GM10248 (cell line): Measurements from ENCODE around the gene WDR72.
"Not testable (repeated sequence)": the region's sequence is repeated elsewhere in the genome, so short reads cannot be mapped to it uniquely, and the experiment has no call there.

ENCODE experiments used
- CTCF ChIA-PET: fragments of 300-600 bp; sonication (Branson Sonifier 250); formaldehyde crosslinking; extraction: SDS; loops from one replicate; lab custom pipeline; 2021; ENCODE audit warnings: antibody characterized with exemption; lab: Yijun Ruan, JAX
- POLR2A ChIA-PET: fragments of 350-650 bp; sonication (Branson Sonifier 250); formaldehyde crosslinking; extraction: SDS; loops from one replicate; lab custom pipeline; 2020; ENCODE audit warnings: antibody characterized with exemption; lab: Yijun Ruan, JAX
- DNase-seq: peaks from one replicate; pipeline ENCODE4 v3.0.0; 2012; ENCODE audit errors: extremely low spot score
- TF ChIP-seq, protein P1 (sequence below): IDR thresholded peaks from 2 replicates; pipeline ENCODE4 v1.5.1; 2012; ENCODE audit warnings: mild to moderate bottlenecking, low read depth; ENCODE audit errors: extremely low read depth, missing control alignments, control extremely low read depth

WDR72 gene

DNA sequence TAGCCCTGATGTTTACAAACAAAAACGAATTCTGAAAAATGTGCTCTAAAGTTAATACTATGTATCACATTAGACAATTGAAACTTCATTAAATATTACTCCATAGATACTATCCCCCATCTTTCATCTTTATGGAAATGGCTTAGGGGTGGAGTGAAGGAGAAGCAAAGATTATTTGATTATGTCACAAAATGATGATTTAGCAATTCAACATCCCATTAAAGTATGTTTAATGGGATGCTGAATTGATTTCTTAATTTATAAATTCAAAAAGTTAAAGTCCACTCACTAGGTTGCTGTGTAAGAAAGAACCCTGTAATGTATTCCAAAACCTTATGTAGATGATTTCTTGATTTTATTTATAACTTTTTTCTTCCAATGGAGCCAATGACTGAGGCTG lies 201.1 kb downstream of the WDR72 start:
- CTCF ChIA-PET: no interaction called here
- POLR2A ChIA-PET: no interaction called here
- no peak for DNase-seq
- TF ChIP-seq, protein P1, sequence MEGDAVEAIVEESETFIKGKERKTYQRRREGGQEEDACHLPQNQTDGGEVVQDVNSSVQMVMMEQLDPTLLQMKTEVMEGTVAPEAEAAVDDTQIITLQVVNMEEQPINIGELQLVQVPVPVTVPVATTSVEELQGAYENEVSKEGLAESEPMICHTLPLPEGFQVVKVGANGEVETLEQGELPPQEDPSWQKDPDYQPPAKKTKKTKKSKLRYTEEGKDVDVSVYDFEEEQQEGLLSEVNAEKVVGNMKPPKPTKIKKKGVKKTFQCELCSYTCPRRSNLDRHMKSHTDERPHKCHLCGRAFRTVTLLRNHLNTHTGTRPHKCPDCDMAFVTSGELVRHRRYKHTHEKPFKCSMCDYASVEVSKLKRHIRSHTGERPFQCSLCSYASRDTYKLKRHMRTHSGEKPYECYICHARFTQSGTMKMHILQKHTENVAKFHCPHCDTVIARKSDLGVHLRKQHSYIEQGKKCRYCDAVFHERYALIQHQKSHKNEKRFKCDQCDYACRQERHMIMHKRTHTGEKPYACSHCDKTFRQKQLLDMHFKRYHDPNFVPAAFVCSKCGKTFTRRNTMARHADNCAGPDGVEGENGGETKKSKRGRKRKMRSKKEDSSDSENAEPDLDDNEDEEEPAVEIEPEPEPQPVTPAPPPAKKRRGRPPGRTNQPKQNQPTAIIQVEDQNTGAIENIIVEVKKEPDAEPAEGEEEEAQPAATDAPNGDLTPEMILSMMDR: no peak

- TF ChIP-seq, protein P1: no peak
- no peak for DNase-seq
- ChIA-PET POLR2A (no interaction called here), CTCF (interaction anchor here (1.2 to 1.7 kb wide), 2 partner anchors 11 to 29 kb away, joined by 3 to 5 read pairs; no protein-coding TSS in a partner anchor)
These were observed 204.2 kb downstream of the WDR72 start for GRCh38 chr15:53555226-53555625.

- POLR2A ChIA-PET: no interaction called here
- CTCF ChIA-PET: interaction anchor here (1.0 kb wide), 1 partner anchor 10 kb away, joined by 4 read pairs; no protein-coding TSS in a partner anchor
These were observed 209.7 kb downstream of the WDR72 start for GRCh38 chr15:53549697-53550305.

GRCh38 chr15:53548236-53548635 lies 211.2 kb downstream of the WDR72 start:
- TF ChIP-seq, protein P1: no peak
- DNase-seq: no peak
- ChIA-PET CTCF (interaction anchor here (0.7 kb wide), 1 partner anchor 20 kb away, joined by 3 read pairs; no protein-coding TSS in a partner anchor), POLR2A (no interaction called here)

More at GRCh38 chr15:53549697-53550305, 209.7 kb downstream of the WDR72 start:
- DNase-seq: no peak
- TF ChIP-seq, protein P1: no peak

- POLR2A ChIA-PET, DNase-seq, CTCF ChIA-PET: not testable (repeated sequence)
These were observed 218.7 kb downstream of the WDR72 start for GRCh38 chr15:53540626-53541300.

- CTCF ChIA-PET: no interaction called here
- POLR2A ChIA-PET: no interaction called here
- no peak for DNase-seq
These were observed 219.6 kb downstream of the WDR72 start for GRCh38 chr15:53539878-53540277.

More at GRCh38 chr15:53539878-53540277, 219.6 kb downstream of the WDR72 start:
- TF ChIP-seq, protein P1: no peak
